GM19023 (cell line): ENCODE measurements around the gene SAMHD1.
"Not testable (repeated sequence)": the region's sequence is repeated elsewhere in the genome, so short reads cannot be mapped to it uniquely, and the experiment has no call there.

Experiments
- ATAC-seq: cut with Tn5 transposase; IDR thresholded peaks from one replicate; pipeline ENCODE4 v1.9.1; 2021; ENCODE audit warnings: mild to moderate bottlenecking, moderate library complexity; ENCODE audit not compliant: unreplicated experiment

Gene SAMHD1

DNA sequence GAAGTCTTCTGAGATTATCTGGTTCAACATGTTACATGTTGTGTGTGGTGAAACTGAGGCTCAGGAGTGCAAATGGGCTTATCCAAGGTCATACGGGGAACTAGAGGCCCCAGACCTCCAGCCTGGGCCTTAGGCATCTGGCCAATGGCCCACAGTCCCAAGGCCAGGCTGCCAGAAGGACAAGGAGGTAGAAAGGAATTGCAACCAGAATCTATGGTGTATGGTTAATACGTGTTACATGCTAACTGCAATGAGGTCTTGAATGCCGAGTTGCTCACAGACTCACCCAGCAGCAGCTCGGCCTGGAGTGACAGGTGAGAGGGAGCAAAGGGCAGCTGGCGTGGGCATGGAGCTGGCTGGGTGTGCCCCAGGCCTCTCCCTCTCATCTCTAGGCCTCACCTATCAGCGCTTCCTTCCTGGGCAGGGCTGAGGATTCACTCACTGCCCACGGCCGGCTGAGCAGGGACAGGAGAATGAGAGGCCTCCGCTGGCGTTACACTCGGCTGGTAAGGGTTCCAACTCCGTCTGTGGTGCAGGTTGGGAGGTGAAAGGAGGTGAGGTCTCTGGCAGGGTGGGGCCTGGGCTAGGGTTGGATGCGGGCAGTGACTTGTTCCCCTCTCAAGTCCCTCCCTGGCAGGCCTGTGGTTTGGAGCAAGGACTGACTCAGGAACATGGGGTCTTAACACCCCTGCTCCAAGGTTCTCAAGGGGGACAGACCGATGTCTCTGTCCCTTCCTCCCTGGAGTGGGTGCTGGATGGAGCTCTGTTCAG lies 75.6 kb downstream of the SAMHD1 start, which contains the start of gene TLDC2:
Gene TLDC2 (plus strand): TSS at position 437 of the 771 bp plus-strand sequence. CDS start 37 bp downstream, at position 474.
- ATAC-seq = no peak

DNA sequence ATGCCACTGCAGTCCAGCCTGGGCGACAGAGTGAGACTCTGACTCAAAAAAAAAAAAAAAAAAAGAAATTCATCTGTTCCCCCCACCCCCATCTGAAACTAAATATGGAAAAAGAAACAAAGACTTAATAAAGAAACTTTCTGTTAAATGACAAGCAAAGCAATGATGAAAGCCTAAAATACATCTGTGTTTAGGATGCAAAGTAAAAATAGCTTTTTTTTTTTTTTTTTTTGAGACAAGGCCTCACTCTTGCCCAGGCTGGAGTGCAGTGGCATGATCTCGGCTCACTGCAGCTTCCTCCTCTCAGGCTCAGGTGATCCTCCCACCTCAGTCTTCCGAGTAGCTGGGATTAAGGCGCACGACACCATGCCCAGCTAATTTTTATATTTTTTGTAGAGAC lies 76.4 kb downstream of the SAMHD1 start:
- not testable (repeated sequence) for ATAC-seq

GRCh38 chr20:36873498-36874189 lies 77.9 kb downstream of the SAMHD1 start:
- ATAC-seq = no peak

- no peak for ATAC-seq
Observed at GRCh38 chr20:36872852-36873251, 78.7 kb downstream of the SAMHD1 start.

DNA sequence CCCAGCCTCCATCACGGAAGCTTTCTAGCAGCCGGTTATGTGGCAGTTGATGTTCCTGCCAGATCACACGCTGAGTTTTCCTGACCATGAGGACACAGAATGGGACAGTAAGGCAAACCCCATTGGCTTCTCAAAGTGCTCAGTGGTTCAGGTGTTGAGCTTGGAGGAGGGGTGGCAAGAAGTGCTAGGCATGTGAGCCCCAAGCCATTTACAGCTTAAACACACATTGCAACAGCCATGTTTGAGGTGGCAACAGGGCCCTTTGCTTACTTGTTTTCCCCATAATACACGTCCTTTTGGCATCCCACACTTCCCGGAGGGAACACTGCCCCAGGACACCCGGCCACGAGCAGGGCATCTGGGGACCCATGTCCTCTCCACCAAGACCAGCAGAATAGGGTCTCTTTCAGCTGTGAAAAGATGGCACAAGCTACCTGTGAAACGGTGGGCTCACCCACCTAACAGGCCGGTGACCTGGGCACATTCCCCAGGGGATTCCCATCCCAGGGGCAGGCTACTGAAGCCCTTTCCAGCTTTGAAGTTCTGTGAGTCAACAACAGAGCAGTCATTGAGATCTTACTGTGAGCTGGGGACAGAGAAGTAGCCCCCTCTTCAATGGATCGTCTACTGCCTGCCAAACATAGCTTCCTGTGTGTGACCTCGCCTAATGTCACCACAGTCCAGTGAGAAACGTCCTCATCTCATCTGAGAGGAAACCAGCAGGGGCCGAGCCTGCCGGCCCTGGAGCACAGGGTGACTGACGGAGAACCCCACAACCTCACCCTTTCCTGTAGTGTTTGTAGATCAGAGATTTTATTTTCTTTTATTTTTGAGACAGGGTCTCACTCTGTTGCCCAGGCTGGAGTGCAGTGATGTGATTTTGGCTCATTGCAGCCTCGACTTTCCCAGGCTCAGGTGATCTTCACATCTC lies 79.6 kb downstream of the SAMHD1 start:
- ATAC-seq = no peak

DNA sequence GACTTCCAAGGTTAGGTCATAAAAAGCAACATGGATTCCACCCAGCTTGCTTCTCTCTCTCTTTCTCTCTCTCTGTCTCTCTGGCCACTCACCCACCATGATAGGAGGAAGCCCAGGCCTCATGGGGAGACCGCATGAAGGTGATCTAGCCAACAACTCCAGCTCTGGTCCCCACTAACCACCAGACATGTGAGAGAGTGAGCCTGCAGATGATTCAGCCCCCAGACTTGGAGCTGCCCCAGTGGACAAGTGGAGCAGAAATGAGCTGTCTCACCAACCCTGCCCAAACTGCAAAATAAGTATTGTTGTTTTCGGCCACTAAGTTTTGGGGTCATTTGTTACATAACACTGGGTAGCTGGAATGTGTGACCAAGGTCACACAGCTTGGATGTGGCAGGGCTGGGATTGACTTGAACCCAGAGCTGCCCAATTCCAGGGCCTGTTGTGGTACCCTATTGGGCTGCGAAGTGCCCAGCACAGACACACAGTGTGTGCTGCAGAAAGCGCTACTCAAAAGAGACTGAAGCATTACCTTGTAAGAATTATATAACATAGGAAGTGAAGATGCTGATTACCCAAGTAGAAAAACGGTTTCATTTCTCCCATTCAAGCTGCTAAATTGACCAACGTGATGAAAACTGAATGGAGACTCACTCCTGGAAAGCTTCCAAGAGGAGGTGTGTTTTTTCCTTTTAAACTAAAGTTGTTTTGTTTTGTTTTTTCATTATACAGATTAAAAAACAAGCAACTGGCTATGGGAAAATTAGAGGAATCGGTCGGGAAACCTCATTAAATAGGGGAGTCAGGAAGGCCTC lies 84.6 kb downstream of the SAMHD1 start:
- ATAC-seq = no peak

DNA sequence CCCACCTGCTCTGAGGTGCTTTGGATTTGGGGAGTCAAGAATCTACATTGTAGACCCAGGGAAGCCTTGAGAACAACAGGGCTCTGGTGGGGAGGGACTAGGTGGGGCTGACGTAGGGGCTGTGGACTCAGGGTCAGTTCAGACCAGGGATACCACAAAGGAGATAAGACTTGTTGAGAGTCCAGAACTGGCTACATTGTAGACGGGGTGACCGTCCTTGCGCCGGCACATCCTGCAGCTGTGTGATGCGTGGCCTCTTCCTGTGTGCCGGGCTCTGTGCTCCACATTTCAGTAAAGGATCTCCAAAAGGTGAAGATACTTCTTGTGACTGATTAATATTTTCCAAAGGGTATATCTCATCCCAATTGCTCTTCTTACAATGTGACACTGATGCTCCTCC lies 85.3 kb downstream of the SAMHD1 start:
- ATAC-seq = no peak

DNA sequence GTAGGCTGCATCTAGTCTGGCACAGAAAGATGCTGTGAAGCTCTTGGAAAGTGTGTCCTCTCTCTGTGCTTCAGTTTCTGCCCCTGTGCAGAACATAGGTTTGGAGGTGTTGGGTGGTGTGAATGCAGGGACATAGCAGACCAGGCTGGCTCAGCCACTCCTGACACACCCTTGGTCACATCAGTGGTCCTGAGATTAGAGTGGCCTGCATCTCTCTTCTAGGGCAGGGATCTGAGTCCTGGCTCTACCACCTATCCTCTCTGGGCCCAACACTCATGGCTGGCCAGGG lies 85.7 kb downstream of the SAMHD1 start:
- no peak for ATAC-seq

DNA sequence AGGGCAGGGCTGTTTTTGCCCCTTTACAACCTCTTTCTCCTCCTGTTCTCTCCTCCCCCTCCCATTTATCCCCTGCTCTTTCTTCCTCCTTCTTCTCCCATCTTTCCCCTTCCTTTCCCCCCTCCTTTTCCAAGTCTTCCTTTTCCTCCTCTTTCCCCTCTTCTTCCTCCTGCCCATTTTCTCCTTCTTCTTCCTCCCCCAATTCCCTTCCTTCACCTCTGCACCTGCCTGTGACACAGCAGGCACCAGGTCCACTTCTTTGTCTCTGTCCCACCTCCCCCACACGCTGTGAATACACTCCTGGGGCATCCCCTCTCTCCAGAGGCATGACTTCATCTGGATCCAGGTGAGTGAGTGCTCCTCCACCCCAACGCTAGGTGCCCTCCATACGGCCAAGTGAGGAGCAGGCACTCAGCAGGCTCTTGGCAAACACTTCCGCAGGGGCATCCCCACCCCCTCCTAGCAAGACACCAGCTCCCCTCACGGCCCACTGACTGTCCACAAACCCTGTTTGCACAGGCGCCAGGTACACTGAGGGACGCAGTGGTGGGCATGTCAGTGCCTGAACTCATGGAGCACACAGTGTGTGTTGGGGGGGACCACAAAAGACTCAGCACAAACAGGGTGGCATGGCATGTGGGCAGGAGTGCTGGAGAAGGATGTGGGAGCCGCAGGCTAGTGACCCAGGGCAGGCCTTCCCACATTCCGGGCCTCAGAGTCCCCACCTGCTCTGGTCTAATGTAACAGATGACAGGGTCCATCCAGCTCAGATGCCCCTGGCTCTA lies 86.2 kb downstream of the SAMHD1 start:
- no peak for ATAC-seq

GRCh38 chr20:36862857-36863668 lies 88.4 kb downstream of the SAMHD1 start:
- ATAC-seq = peak; percentile 49

DNA sequence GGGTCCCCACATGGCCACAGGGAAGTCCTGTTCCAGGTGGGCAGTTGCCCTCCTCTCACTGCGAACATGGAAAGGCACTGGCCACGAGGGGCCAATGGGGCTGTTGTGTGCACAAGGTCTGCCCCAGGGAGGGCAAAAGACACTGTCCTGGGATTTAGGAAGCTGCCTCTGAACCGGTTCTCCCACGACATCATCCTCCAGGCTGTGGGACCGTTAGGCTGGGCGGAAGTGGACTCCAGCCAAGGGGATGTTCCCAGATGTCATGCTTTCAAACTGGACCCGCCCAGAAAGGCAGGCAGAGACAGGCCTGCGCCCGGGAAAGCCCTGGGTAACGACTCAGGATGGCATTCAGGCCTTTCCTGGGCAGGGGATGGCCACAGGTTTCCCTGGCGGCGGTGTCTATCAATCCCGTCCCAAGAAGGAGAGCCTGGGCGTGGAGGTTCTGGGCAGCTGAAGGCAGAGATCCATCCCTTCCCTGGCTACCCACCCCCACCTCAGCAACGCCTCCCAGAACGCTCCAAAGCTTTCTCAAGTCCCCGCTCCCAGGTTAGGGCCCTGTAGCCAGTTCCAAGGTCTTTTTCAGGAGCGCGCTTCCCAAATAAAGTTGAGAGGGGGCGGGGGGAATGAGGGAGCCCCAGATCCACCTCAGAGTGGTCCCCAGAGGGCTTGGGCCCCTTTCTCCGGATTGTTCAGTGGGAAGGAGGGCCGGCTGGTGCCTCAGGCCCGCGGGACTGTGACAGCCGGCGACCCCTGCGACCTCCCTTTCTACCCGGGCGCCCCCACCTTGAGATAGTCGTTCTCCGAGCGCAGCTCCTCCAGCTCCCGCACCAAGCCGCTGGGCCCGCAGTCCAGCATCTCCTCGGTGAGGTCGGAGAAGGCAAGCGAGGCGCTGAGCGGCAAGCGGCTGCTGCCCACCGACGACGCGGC lies 89.4 kb downstream of the SAMHD1 start:
- ATAC-seq = no peak

DNA sequence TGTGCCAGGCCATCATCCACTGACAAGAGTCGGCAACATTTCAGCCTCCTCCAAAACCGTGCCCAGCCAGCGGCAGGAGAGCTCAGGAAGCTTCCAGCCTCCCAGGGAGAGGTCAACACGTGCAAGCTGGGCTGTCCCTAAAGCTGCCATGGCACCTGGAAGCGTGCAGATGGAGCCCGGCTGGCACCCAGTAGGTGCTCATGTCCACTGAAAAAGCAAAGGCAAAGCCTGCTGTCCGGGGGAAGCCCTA lies 90.0 kb downstream of the SAMHD1 start:
- ATAC-seq = no peak

- ATAC-seq = no peak
Observed at GRCh38 chr20:36860811-36861624, 90.5 kb downstream of the SAMHD1 start.

DNA sequence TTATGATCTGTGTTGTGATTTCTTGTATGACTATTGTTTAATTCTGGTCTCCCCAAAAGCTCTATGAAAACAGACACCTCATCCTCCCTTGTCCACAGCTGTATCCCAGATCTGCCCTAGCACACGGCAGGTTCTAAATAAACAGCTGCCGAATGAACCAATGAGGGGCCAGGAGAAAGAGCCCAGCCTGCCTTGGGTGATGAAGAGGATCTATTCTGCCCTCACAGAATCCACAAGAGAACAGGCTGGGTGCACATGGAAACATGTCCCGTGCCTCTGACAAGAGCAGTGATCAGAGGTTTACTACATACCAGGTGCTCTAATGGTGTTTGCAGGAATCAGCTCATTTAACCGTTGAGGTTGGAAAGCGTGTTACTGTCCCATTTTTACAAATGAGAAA lies 91.2 kb downstream of the SAMHD1 start:
- no peak for ATAC-seq

GRCh38 chr20:36859700-36860330 lies 91.7 kb downstream of the SAMHD1 start:
- ATAC-seq = no peak

GRCh38 chr20:36859282-36859555 lies 92.3 kb downstream of the SAMHD1 start:
- no peak for ATAC-seq
